Kasumi-1 (cell line): ENCODE measurements around the gene CSNK1G1.
"Not testable (repeated sequence)": the region's sequence is repeated elsewhere in the genome, so short reads cannot be mapped to it uniquely, and the experiment has no call there.

Experiments
- DNase-seq, 2 experiments: peaks; one replicate each; lab custom pipeline; 2025; lab: John Stamatoyannopoulos, UW

The CSNK1G1 gene

GRCh38 chr15:64355944-64356709 is at the start of gene CSNK1G1:
Gene CSNK1G1, minus strand, starts transcription at chr15:64356173. Its CDS starts 55,674 bp downstream, at chr15:64300499.
- DNase-seq, result peak; percentile 99

GRCh38 chr15:64400583-64400982 is 44.6 kb upstream of the CSNK1G1 start:
- DNase-seq, result no peak

- DNase-seq, result no peak
Measured at GRCh38 chr15:64398575-64398974, 42.6 kb upstream of the CSNK1G1 start.

GRCh38 chr15:64396789-64397188 is 40.8 kb upstream of the CSNK1G1 start:
- DNase-seq, result no peak

- not testable (repeated sequence) for DNase-seq
Measured at GRCh38 chr15:64392471-64392870, 36.5 kb upstream of the CSNK1G1 start.

GRCh38 chr15:64389036-64389435 is 33.1 kb upstream of the CSNK1G1 start:
- DNase-seq, result no peak

GRCh38 chr15:64387562-64388168 is 31.7 kb upstream of the CSNK1G1 start, which contains the start of gene TRIP4:
Gene TRIP4, plus strand, starts transcription at chr15:64387836. Its CDS starts 28 bp downstream, at chr15:64387864.
- peak; percentile 98 for DNase-seq

- DNase-seq, result no peak
Measured at GRCh38 chr15:64386291-64386690, 30.3 kb upstream of the CSNK1G1 start.

GRCh38 chr15:64383760-64384159 is 27.8 kb upstream of the CSNK1G1 start:
- no peak for DNase-seq

- DNase-seq, result peak; percentile 98 to 99
Measured at GRCh38 chr15:64381000-64381751, 25.2 kb upstream of the CSNK1G1 start, which contains the start of gene PCLAF. Gene PCLAF, minus strand, starts transcription at chr15:64381441. Its CDS starts 70 bp downstream, at chr15:64381371.

- not testable (repeated sequence) for DNase-seq
Measured at GRCh38 chr15:64380130-64380870, 24.3 kb upstream of the CSNK1G1 start.

- DNase-seq, result no peak
Measured at GRCh38 chr15:64379216-64379960, 23.4 kb upstream of the CSNK1G1 start.

- no peak for DNase-seq
Measured at GRCh38 chr15:64373360-64373759, 17.4 kb upstream of the CSNK1G1 start.

- DNase-seq, result not testable (repeated sequence)
Measured at GRCh38 chr15:64371383-64371782, 15.4 kb upstream of the CSNK1G1 start.

GRCh38 chr15:64369078-64369607 is 13.2 kb upstream of the CSNK1G1 start:
- DNase-seq, result no peak

GRCh38 chr15:64361259-64361658 is 5.3 kb upstream of the CSNK1G1 start:
- no peak for DNase-seq

- DNase-seq, result no peak
Measured at GRCh38 chr15:64356710-64357040, 702 bp upstream of the CSNK1G1 start.

- DNase-seq, result peak; percentile 46 to 51
Measured at GRCh38 chr15:64355348-64355943, 527 bp downstream of the CSNK1G1 start.

- DNase-seq, result no peak
Measured at GRCh38 chr15:64354688-64355344, 1.2 kb downstream of the CSNK1G1 start.

- no peak for DNase-seq
Measured at GRCh38 chr15:64351265-64351664, 4.7 kb downstream of the CSNK1G1 start.
